H9 (cell line): ENCODE results near the gene SCAMP3. TPM values are rescaled to one million over a fixed set of nuclear protein-coding genes. Genes with fewer than 3 reads are reported as not detected.

Experiments used
- DNase-seq: peaks from one replicate; pipeline ENCODE4 v3.0.0-alpha.2; 2017
- H2AFZ ChIP-seq: one replicate; pipeline ENCODE4 v1.6.1; 2013; ENCODE audit warnings: mild to moderate bottlenecking, low read length, control low read depth, moderate library complexity
- H2AK5ac ChIP-seq: 2 replicates; pipeline ENCODE4 v1.6.1; 2013; ENCODE audit warnings: low read length, control low read depth, mixed read lengths; ENCODE audit not compliant: insufficient read length
- H2BK120ac ChIP-seq: one replicate; pipeline ENCODE4 v1.6.1; 2013; ENCODE audit warnings: low read depth, mild to moderate bottlenecking, low read length, control low read depth, inconsistent platforms; ENCODE audit not compliant: poor library complexity, severe bottlenecking
- H2BK12ac ChIP-seq: 2 replicates; pipeline ENCODE4 v1.6.1; 2013; ENCODE audit warnings: low read length, control low read depth, mixed read lengths, low read depth; ENCODE audit not compliant: insufficient read length
- H2BK15ac ChIP-seq: 2 replicates; pipeline ENCODE4 v1.6.1; 2013; ENCODE audit warnings: low read depth, low read length, control low read depth
- H2BK20ac ChIP-seq: one replicate; pipeline ENCODE4 v1.6.1; 2013; ENCODE audit warnings: low read depth, mild to moderate bottlenecking, low read length, control low read depth, inconsistent platforms; ENCODE audit not compliant: poor library complexity, severe bottlenecking
- H2BK5ac ChIP-seq: 2 replicates; pipeline ENCODE4 v1.6.1; 2013; ENCODE audit warnings: low read length, control low read depth, mixed read lengths; ENCODE audit not compliant: insufficient read length
- H3K14ac ChIP-seq: 2 replicates; pipeline ENCODE4 v1.6.1; 2013; ENCODE audit warnings: low read length, control low read depth; ENCODE audit not compliant: insufficient read depth
- H3K18ac ChIP-seq: 2 replicates; pipeline ENCODE4 v1.6.1; 2013; ENCODE audit warnings: low read depth, mild to moderate bottlenecking, mixed read lengths, low read length, control low read depth; ENCODE audit not compliant: insufficient read length
- H3K23ac ChIP-seq: 2 replicates; pipeline ENCODE4 v1.6.1; 2013; ENCODE audit warnings: low read length, control low read depth, mixed read lengths, low read depth; ENCODE audit not compliant: insufficient read length
- H3K23me2 ChIP-seq: 2 replicates; pipeline ENCODE4 v1.6.1; 2013; ENCODE audit warnings: low read depth, mild to moderate bottlenecking, mixed read lengths, low read length, control low read depth; ENCODE audit not compliant: insufficient read length, poor library complexity, severe bottlenecking
- H3K27ac ChIP-seq: 2 replicates; pipeline ENCODE4 v1.5.1; 2013; ENCODE audit warnings: low read length, control low read depth, mixed read lengths, low read depth; ENCODE audit not compliant: insufficient read length
- H3K27me3 ChIP-seq: 2 replicates; pipeline ENCODE4 v1.6.1; 2013; ENCODE audit warnings: low read length, control low read depth, inconsistent platforms; ENCODE audit not compliant: insufficient read depth
- H3K4ac ChIP-seq: 2 replicates; pipeline ENCODE4 v1.6.1; 2013; ENCODE audit warnings: low read depth, mild to moderate bottlenecking, control low read depth, inconsistent platforms, low read length, moderate library complexity
- H3K4me1 ChIP-seq: 2 replicates; pipeline ENCODE4 v1.6.1; 2013; ENCODE audit warnings: low read length, control low read depth, inconsistent platforms; ENCODE audit not compliant: insufficient read depth
- H3K4me2 ChIP-seq: 2 replicates; pipeline ENCODE4 v1.6.1; 2013; ENCODE audit warnings: low read length, control low read depth, mixed read lengths; ENCODE audit not compliant: insufficient read length, insufficient read depth
- H3K56ac ChIP-seq: 2 replicates; pipeline ENCODE4 v1.6.1; 2013; ENCODE audit warnings: low read depth, mild to moderate bottlenecking, mixed read lengths, low read length, control low read depth; ENCODE audit not compliant: insufficient read length
- H3K79me1 ChIP-seq: 2 replicates; pipeline ENCODE4 v1.6.1; 2013; ENCODE audit warnings: low read depth, mild to moderate bottlenecking, moderate library complexity, low read length, control low read depth, inconsistent platforms; ENCODE audit not compliant: insufficient read depth, poor library complexity, severe bottlenecking
- H3K79me2 ChIP-seq: 2 replicates; pipeline ENCODE4 v1.6.1; 2013; ENCODE audit warnings: low read length, control low read depth, inconsistent platforms; ENCODE audit not compliant: insufficient read depth
- H3K9ac ChIP-seq: 2 replicates; pipeline ENCODE4 v1.6.1; 2013; ENCODE audit warnings: low read length, control low read depth, mixed read lengths; ENCODE audit not compliant: insufficient read length; ENCODE audit errors: extremely low read depth
- H3K9me3 ChIP-seq: one replicate; pipeline ENCODE4 v1.6.1; 2013; ENCODE audit warnings: low read depth, low read length, inconsistent platforms; ENCODE audit not compliant: control insufficient read depth
- H3T11ph ChIP-seq: one replicate; pipeline ENCODE4 v1.6.1; 2013; ENCODE audit warnings: mild to moderate bottlenecking, low read length, control low read depth, inconsistent platforms
- H4K20me1 ChIP-seq: one replicate; pipeline ENCODE4 v1.6.1; 2013; ENCODE audit not compliant: control insufficient read depth, insufficient read length, insufficient read depth
- H4K5ac ChIP-seq: 2 replicates; pipeline ENCODE4 v1.6.1; 2013; ENCODE audit warnings: low read depth, mild to moderate bottlenecking, mixed read lengths, low read length, control low read depth; ENCODE audit not compliant: insufficient read length
- H4K8ac ChIP-seq: replicated peaks from 2 replicates; pipeline ENCODE4 v1.6.1; 2013; ENCODE audit warnings: low read length, control low read depth, mixed read lengths, low read depth; ENCODE audit not compliant: insufficient read length
- H4K91ac ChIP-seq: 2 replicates; pipeline ENCODE4 v1.6.1; 2013; ENCODE audit warnings: low read depth, mild to moderate bottlenecking, moderate library complexity, mixed read lengths, low read length, control low read depth; ENCODE audit not compliant: insufficient read length
- H3K27ac Mint-ChIP-seq, 3 experiments: 2 replicates in 2 of 3; 3 replicates in 1 of 3; pipeline ENCODE4 v1.8.0; 2020 to 2021; ENCODE audit warnings: mixed read lengths in 3 of 3, mild to moderate bottlenecking in 1 of 3, moderate library complexity in 1 of 3
- H3K27me3 Mint-ChIP-seq: 2 replicates; pipeline ENCODE4 v1.8.0; 2021; ENCODE audit warnings: low read depth, mild to moderate bottlenecking, moderate library complexity, mixed read lengths
- H3K36me3 Mint-ChIP-seq, 3 experiments: 2 replicates in 2 of 3; 3 replicates in 1 of 3; pipeline ENCODE4 v1.8.0; 2020 to 2021; ENCODE audit warnings: low read depth in 3 of 3, mixed read lengths in 3 of 3; ENCODE audit not compliant: insufficient read depth in 1 of 3
- H3K4me1 Mint-ChIP-seq, 2 experiments: 2 replicates each; pipeline ENCODE4 v1.8.0; 2020; ENCODE audit warnings: mixed read lengths in 2 of 2
- H3K4me3 Mint-ChIP-seq, 2 experiments: 2 replicates in 1 of 2; 3 replicates in 1 of 2; pipeline ENCODE4 v1.8.0; 2020 to 2021; ENCODE audit warnings: mild to moderate bottlenecking in 2 of 2, mixed read lengths in 2 of 2, moderate library complexity in 1 of 2
- H3K9me3 Mint-ChIP-seq, 2 experiments: 2 replicates in 1 of 2; 3 replicates in 1 of 2; pipeline ENCODE4 v1.8.0; 2020; ENCODE audit warnings: mild to moderate bottlenecking in 2 of 2, mixed read lengths in 2 of 2, moderate library complexity in 1 of 2
- WGBS: extraction: QIAGEN DNeasy Blood & Tissue Kit; methylation state at CpG from one replicate; pipeline ENCODE4 v1.1.7; 2013; ENCODE audit warnings: missing lambda C conversion rate, low lambda C conversion rate, mixed read lengths; ENCODE audit not compliant: insufficient read length; ENCODE audit errors: extremely low coverage; 5-methylcytosine and 5-hydroxymethylcytosine counted together
- total RNA-seq: library from RNA; stranded (reverse); gene quantifications from 2 replicates; pipeline ENCODE4 v1.2.1, GENCODE V29; 2021
- TF ChIP-seq, protein P1 (sequence below): fragments of 200-600 bp; sonication (generic); conservative IDR thresholded peaks from 3 replicates; pipeline ENCODE4 v1.8.0; 2021; ENCODE audit warnings: antibody characterized with exemption, mild to moderate bottlenecking

The SCAMP3 gene
- total RNA-seq, 1 experiment from 2014 or later = 52.5 TPM

DNA sequence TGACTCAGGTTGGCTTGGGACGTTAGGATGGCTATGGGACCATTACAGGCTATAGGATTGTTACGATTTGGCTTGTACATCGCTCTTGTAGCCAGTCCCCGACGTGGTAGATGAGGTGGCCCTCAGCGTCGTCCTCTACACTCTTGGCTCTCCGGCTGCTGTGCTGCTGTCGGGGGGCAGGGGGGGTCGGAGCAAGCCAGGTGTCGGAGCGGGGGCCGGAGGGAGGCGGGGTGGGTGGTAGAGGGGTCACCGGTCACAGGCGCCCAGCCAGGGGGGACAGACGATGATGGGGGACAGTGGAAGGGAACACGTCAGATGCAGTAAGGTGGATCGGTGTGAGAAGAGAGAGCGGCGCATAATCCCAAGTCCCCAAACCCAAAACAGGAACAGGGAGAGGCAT is 6.5 kb upstream of the SCAMP3 start:
- Histone ChIP-seq H4K8ac (no peak overlapping the region), H2BK15ac (no peak overlapping the region), H3K4me1 (peaks cover 4% of the 10 kb centered on the region), H3K9me3 (no peaks in the 10 kb centered on the region), H3K79me1 (peaks cover 4% of the 10 kb centered on the region), H2BK12ac (no peak overlapping the region), H4K20me1 (no peaks in the 10 kb centered on the region), H3K23ac (no peak overlapping the region), H3K4ac (no peak overlapping the region), H3K18ac (no peak overlapping the region), H3K9ac (no peak overlapping the region), H3K56ac (no peak overlapping the region), H2BK120ac (no peak overlapping the region), H3K27ac (no peak overlapping the region), H3K14ac (no peak overlapping the region), H3K4me2 (no peak overlapping the region), H2BK5ac (no peak overlapping the region), H2BK20ac (no peak overlapping the region), H2AFZ (no peak overlapping the region), H4K5ac (no peak overlapping the region), H4K91ac (no peak overlapping the region), H3T11ph (no peak overlapping the region), H3K79me2 (peaks cover 11% of the 10 kb centered on the region), H3K23me2 (peaks cover 6% of the 10 kb centered on the region), H3K27me3 (no peaks in the 10 kb centered on the region), H2AK5ac (no peak overlapping the region)
- TF ChIP-seq, protein P1, sequence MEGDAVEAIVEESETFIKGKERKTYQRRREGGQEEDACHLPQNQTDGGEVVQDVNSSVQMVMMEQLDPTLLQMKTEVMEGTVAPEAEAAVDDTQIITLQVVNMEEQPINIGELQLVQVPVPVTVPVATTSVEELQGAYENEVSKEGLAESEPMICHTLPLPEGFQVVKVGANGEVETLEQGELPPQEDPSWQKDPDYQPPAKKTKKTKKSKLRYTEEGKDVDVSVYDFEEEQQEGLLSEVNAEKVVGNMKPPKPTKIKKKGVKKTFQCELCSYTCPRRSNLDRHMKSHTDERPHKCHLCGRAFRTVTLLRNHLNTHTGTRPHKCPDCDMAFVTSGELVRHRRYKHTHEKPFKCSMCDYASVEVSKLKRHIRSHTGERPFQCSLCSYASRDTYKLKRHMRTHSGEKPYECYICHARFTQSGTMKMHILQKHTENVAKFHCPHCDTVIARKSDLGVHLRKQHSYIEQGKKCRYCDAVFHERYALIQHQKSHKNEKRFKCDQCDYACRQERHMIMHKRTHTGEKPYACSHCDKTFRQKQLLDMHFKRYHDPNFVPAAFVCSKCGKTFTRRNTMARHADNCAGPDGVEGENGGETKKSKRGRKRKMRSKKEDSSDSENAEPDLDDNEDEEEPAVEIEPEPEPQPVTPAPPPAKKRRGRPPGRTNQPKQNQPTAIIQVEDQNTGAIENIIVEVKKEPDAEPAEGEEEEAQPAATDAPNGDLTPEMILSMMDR = no peak
- Mint-ChIP-seq H3K36me3 (peaks cover 70 to 90% (median 86%) of the 10 kb centered on the region in 3 experiments; a peak in 6 of 7 replicates), H3K27ac (no peak overlapping the region), H3K27me3 (no peaks in the 10 kb centered on the region), H3K4me1 (peaks cover 4 to 15% of the 10 kb centered on the region in 2 experiments), H3K4me3 (no peak overlapping the region), H3K9me3 (no peaks in the 10 kb centered on the region)
- no peak for DNase-seq
- WGBS = no CpG with 5 or more reads among the region's 21 CpGs
